ENCODE data around the gene IL16.

DNA sequence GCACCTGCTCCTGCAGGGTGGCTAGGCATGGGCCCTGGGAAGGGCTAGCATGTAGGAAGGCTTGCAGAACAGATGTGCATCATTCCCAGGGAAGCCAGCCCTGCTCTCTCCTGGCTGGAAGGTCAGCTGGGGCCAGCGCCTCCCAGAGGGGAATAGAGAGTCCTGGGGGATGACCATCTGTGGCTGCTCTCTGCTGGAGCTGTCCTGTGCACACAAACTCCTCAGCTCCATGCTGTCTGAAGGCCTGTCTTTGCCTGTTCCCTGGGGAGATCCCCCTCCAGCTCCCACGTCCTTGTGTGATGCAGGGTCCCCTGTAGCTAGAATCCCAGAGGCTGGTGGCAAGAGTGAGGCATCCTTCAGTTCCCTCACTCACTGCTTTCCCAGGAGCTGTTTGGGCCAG is 19.3 kb downstream of the IL16 start:
- TF ChIP-seq, protein P1, sequence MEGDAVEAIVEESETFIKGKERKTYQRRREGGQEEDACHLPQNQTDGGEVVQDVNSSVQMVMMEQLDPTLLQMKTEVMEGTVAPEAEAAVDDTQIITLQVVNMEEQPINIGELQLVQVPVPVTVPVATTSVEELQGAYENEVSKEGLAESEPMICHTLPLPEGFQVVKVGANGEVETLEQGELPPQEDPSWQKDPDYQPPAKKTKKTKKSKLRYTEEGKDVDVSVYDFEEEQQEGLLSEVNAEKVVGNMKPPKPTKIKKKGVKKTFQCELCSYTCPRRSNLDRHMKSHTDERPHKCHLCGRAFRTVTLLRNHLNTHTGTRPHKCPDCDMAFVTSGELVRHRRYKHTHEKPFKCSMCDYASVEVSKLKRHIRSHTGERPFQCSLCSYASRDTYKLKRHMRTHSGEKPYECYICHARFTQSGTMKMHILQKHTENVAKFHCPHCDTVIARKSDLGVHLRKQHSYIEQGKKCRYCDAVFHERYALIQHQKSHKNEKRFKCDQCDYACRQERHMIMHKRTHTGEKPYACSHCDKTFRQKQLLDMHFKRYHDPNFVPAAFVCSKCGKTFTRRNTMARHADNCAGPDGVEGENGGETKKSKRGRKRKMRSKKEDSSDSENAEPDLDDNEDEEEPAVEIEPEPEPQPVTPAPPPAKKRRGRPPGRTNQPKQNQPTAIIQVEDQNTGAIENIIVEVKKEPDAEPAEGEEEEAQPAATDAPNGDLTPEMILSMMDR (IDR thresholded peaks at IDR 0.05; ENCODE audit: insufficient read depth, low read length): no peak
- TF ChIP-seq, protein P2, sequence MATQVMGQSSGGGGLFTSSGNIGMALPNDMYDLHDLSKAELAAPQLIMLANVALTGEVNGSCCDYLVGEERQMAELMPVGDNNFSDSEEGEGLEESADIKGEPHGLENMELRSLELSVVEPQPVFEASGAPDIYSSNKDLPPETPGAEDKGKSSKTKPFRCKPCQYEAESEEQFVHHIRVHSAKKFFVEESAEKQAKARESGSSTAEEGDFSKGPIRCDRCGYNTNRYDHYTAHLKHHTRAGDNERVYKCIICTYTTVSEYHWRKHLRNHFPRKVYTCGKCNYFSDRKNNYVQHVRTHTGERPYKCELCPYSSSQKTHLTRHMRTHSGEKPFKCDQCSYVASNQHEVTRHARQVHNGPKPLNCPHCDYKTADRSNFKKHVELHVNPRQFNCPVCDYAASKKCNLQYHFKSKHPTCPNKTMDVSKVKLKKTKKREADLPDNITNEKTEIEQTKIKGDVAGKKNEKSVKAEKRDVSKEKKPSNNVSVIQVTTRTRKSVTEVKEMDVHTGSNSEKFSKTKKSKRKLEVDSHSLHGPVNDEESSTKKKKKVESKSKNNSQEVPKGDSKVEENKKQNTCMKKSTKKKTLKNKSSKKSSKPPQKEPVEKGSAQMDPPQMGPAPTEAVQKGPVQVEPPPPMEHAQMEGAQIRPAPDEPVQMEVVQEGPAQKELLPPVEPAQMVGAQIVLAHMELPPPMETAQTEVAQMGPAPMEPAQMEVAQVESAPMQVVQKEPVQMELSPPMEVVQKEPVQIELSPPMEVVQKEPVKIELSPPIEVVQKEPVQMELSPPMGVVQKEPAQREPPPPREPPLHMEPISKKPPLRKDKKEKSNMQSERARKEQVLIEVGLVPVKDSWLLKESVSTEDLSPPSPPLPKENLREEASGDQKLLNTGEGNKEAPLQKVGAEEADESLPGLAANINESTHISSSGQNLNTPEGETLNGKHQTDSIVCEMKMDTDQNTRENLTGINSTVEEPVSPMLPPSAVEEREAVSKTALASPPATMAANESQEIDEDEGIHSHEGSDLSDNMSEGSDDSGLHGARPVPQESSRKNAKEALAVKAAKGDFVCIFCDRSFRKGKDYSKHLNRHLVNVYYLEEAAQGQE (IDR thresholded peaks at IDR 0.05; ENCODE audit: insufficient replicate concordance, low read depth): no peak

All from HL-60 (cell line).